HG03460 (cell line): ENCODE measurements around the gene MAGOHB.
"Not testable (repeated sequence)": the region's sequence is repeated elsewhere in the genome, so short reads cannot be mapped to it uniquely, and the experiment has no call there.

Source experiments
- ATAC-seq: cut with Tn5 transposase; IDR thresholded peaks from one replicate; pipeline ENCODE4 v1.9.1; 2021; ENCODE audit not compliant: unreplicated experiment

Gene MAGOHB

DNA sequence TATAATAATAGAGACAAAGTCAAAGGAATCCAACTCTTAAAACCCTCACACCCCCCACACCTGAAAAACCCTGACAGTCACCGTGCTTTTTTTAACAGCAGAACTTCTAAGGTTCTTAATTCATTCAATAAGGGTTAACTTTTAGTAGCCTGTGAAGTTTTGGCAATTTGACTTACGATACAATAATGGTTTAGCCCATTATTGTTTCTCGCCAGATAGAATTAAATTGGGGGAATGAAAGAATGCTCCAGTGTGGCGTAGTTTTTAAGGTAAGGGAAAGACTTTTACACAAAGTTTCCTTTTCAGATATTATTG is 604 bp upstream of the MAGOHB start:
- ATAC-seq: no peak

DNA sequence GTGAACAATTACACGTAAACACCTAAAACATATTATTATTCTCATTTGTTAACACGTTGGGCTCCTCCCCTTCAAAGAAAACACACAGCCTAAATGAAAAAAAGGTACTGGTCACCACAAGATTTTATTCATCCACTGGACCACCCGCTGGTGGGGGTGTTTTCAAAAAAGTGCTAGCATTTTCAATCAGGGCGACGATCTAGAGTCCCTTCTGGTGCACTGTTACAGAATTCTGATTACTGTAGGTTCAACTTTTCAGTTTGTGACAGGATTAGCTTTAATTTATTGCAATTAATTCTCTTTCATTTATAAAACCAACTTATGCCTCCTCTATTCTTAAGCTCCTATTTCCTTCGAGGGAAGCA is 443 bp downstream of the MAGOHB start:
- peak; percentile 19 for ATAC-seq

DNA sequence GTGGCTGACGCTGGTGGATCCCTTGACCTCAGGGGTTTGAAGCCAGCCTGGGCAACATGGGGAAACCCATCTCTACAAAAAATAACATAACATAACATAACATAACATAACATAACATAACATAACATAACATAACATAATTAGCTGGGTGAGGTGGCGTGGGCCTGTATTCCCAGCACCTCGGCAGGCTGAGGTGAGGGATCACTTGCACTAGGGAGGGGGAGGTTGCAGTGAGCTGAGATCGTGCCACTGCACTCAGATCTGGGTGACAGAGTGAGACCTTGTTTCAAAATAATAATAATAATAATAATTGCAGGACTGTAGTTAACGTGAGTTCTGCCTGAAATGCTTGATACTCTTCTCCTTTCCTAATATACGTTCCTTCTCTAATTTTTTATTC is 1.3 kb downstream of the MAGOHB start:
- no peak for ATAC-seq

DNA sequence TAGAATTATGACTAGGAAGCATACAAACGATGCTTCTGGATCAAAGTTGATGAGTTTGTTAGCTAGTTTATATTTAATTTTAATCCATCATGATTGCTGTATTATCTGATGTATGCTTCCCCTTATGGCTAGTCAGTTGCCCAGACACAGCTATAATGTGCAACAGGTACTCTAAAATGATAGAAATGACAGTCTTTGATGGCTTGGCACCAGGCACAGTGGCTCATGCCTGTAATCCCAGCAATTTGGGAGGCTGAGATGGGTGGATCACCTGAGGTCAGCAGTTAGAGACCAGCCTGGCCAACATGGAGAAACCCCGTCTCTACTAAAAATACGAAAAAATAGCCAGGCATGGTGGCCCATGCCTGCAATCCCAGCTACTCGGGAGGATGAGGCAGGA is 2.2 kb downstream of the MAGOHB start:
- ATAC-seq: not testable (repeated sequence)

DNA sequence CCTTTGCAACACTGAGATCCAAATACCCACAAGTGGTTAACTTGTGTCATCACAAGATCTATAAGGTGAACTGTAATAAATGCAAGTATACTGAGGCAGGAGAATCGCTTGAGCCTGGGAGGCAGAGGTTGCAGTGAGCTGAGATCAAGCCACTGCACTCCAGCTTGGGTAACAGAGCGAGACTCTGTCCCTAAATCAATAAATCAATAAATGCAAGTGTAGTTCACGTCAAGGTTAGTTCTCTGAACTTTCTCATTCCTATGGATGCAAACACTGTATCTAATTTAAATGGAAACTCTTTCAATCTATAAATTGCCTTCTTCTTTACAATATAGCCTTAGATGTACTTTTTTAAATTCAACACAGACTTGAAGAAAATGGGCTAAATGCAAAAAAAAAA is 3.2 kb downstream of the MAGOHB start:
- ATAC-seq: no peak

DNA sequence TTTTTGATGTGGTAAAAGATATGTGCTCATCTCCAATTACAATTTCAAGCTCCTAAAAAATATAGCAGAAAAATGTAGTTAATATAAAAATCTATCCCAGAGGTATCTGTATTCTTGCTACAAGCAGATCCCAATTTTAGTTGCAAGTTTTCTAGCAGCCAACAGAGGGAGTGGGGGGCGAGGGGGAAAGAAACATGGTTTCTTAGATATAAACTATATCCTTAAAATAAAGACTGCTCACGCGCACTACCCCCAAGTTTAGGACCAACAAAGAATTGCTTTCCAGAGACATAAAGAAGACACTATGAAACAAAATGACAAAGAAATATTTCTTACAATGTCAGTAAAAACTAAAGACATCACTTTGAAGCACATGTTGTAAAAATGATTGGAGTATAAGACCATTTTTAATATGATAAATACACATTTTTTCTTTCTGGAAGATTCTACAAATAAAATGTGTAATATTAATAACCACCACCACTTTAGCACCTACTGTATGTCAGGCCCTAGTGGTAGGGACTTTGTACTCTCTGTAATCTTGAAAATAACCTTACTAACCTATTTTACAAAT is 5.4 kb downstream of the MAGOHB start:
- no peak for ATAC-seq

DNA sequence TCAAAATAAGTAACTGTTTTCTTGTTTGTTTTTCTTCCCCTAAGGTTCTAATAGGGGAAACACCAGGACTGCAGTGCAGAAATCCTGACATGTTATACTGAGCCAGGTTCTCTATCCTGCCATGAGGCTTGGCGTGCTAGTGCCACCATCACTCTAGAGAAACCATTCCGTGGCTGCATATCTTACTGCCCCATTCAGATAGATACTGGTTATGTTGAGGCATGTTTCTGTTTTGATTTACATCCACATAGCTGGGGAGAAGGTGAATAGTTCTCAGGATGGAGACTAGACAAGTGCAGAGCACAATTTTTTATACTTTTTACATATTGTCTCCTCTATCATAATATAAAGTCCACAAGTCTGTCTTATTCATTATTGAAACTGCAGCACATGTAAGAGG is 11.5 kb downstream of the MAGOHB start:
- no peak for ATAC-seq

DNA sequence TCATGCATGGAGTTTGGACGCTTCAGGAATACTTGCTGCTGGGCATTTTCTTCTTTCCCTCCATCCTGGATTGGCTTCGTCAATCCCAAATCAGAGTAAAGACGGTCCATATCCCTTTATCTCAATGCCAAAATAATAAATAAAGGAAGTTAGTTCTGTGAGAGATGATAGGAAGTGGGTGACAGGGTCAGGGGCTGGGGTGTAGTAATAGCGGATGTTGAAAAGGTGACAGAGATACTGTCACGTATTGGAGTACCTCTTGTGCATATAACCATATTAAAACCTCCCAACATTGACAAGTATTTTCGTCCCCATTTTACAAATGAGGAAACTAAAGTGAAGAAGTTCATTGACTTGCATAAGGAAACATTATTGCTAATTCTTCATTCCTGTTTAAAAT is 12.4 kb downstream of the MAGOHB start:
- ATAC-seq: no peak

DNA sequence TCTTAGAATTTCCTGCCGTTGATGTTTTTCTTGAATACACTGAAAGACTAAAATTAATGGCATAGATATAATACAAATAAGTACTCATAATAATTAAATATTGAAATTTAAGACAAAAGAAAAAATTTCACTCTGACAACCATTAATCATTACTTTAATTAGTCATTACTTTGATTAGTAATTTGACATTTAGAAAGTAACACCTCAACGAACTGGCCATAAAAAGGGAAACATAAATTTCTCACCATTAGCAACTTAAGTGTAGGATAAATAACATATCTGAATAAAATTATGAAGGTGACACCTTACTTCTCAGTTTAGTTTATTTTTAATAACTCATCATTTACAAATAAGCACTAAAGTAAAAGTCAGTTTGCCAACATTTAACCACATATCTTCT is 17.5 kb downstream of the MAGOHB start:
- no peak for ATAC-seq

DNA sequence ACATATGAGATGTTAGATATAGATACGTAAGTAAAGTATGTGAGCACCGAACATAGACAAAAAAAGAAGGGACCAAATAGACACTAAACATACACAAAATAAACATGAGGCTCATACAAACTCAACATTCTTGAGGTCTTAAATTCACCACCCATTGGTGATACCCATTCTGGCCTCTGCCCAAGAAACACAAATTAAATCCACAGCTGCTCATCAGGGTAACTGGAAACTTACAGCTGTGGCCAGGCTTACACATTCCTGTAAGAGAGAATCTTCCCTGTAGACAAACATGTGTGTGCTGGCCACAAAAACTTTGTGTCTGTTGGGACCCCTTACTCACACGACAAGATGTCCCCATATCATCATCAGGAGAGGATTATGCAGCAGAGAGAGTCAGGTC is 22.4 kb downstream of the MAGOHB start:
- ATAC-seq: no peak

DNA sequence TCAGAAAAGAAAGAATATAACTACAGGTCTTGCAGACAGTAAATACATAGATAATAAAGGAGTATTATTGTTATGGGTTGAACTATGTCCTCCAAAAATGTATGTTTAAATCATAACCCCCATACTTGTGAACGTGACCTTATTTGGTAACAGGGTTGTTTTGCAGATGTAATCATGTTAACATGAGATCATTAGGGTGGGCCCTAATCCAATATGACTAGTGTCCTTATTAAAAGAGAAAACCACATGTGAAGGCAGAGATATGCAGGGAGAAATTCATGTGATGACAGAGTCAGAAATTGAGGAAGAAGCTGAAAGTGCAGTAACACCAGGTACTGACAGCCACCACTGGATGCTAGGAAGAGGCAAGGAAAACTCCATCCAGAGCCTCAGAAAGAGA is 29.0 kb downstream of the MAGOHB start:
- no peak for ATAC-seq

DNA sequence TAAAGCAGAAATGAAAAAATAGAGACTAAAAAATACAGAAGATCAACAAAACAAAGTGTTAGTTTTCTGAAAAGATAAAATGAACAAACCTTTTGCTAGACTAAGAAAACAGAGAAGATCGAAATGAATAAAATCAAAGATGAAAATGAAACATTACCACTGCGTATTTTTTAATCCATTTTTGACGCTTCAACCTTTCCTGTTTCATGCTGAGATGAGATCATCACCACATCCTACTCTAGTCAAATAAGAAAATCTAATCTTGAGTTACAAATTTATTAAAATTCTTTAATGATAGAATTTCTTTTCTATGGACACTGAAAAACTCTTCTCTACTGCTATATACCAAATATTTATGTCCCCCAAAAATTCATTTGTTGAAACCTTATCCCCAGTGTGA is 30.7 kb downstream of the MAGOHB start:
- ATAC-seq: no peak

DNA sequence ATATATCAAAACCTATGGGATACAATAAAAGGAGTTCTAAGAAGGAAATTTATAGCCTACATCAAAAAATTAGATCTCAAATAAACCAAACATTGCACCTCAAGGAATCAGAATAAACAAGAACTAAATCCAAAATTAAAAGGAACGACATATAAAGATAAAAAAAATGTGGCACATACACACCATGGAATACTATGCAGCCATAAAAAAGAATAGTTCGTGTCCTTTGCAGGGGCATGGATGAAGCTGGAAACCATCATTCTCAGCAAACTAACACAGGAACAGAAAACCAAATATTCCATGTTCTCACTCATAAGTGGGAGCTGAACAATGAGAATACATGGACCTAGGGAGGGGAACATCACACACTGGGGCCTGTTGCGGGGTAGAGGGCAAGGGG is 31.3 kb downstream of the MAGOHB start:
- not testable (repeated sequence) for ATAC-seq

DNA sequence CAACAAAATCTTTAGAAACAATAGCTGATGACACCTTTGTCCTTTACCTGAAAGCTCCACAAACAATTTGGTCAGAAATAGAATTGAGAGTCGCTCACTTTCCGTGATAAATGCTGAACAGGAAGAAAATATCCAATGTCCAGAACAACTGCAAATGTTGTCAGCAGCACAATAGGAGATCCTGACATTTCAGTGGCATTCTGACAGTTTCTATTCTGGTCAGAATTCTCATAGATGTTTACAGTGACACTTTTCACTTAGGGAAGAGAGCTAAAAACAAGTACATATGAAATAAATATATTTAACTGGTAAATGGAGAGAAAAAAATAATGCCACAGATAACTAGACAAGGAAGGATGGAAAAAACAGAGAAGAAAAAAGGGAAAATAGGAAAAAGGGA is 39.1 kb downstream of the MAGOHB start:
- ATAC-seq: no peak

DNA sequence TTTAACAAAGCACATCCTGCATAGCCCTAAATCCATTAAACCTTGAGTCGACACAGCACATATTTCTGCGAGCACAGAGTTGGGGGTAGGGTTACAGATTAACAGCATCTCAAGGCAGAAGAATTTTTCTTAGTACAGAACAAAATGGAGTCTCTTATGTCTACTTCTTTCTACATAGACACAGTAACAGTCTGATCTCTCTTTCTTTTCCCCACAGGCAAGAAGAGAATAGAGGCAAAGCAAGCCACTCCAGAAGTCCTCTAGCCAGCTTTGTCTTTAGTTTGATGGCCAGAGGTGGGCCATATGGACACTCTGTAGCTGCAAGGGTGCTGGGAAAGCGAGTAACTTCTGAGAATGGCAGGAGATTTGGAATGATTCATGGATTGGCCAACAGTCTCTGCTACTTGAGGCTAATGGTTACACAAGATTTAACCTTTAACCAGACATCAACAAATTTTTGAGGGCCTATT is 41.4 kb downstream of the MAGOHB start:
- not testable (repeated sequence) for ATAC-seq

DNA sequence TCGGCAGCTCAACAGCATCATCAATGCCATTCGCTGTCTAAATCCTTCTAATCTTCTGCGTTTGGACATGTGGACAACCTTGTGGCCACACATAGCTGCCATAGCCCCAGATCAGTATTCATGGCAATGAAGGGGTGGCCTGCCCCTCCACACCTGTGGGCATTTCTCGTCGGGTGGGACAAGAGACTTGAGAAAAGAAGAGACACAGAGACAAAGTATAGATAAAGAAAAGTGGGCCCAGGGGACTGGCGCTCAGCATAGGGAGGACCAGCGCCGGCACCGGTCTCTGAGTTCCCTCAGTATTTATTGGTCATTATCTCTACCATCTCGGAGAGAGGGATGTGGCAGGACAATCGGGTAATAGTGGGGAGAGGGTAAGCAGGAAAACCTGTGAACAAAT is 42.3 kb downstream of the MAGOHB start:
- ATAC-seq: no peak

DNA sequence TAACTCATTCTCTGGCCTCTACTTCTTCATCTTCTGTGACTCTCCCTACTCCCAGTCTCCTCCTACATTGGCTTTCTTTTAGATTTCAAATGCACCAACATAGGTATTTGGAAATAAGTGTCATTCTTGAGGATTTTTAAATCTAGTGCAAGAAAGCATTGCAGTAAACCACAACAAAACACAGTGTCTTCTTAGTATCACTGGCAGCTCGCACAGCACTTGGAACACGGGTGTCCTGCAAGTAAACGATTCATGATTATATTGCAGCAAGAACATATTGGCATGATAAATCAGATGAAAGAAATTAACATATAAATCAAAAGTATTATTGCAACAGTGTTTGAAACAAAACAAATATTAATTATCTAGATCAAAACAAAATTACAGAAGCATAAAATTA is 45.6 kb downstream of the MAGOHB start:
- ATAC-seq: no peak

DNA sequence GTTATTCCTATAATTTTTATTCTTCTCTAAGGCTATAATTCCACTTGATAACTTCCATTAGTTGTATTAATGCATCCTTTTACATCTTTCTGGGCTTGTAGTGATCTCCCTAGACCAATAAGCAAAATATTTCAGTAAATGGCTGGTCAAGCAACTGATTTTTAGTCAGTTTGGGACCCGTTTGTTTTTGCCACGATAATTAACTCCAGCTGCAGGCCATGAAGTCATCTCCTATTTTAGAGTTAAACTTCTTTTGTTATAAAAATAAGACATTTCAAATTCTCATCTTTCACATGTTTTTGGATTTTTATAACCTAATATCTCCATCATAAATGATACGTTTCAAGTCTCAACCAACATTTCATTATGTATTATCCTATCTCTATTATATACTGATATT is 49.4 kb downstream of the MAGOHB start:
- no peak for ATAC-seq

DNA sequence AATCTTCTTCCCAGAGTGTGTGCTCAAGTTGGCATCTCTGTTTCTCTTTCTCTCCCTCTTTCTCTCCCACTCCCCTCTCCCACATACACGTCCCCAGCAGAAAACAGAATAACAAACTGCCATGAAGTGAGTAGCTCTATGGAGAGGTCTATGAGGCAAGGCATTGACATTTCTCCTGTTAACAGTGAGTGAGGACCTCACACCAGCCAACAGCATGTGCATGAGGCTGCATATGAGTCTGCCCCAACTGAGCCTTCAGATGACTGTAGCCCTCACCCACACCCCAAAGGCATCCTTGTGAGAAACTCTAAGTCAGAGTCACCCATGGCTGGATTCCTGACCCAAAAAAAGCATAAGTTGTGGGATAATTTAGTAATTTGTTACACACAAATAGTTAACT is 50.4 kb downstream of the MAGOHB start:
- ATAC-seq: no peak

DNA sequence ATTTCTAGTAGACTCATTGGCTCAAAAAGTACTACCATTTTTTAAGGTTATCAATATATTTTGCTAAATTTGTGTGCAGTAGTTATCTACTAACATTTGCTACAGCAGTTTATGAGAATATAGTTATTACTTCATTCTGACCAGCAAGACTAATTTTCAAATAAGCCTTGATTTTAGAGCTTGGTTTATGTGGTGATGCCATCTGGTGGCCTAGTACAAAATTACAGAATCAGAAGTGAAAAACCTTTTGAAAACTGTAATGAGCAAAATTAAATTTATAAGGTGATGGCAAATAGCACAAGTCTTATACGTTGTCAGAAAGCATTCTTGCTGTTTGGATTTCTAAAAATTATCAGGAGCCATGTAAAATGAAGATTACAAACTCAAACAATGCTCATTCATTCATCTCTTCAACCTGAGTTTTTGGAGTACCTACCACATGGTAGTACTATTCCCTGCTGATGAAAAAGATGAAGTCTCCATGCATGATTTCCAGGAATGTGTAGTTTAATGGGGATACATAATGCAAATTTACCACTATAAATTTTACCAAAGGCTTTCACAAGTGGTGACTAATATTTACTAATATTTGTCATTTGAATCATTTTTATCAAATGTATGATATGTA is 51.0 kb downstream of the MAGOHB start:
- no peak for ATAC-seq

DNA sequence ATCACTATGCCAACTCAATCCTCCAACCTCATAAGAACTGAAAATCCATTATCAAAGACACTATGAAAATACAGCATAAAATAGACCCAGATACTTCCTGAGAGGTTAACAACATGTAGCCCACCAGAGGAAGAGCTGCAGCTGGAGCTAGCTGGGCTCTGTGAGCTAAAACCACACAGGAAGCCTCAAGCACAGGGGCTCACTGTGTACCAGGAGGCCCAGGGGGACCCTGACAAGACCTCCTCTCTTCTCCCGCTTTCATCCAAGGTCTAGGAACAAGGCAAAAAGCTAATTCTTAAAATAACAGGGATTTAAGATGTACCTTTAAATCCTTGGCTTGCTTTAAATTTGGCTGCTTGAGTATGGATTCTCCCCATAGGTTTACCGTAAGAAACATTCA is 54.2 kb downstream of the MAGOHB start:
- ATAC-seq: no peak

DNA sequence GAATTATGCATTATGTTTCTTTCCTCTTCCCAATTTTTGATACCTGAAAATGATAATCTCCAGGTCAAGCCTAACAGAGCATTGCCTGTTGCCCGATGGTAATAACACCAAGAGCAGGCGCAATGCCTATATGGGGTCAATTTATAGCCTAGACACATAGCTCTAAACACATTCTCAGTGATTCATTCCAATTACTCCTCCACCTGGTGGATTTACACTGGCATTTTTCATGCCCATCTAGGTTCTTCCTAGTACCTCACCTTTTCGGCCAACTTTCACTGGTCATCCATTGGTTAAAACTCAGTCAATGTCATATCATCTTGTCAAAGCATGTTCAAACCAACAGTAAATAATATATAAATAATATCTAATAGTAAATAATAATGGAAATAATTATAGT is 54.6 kb downstream of the MAGOHB start:
- no peak for ATAC-seq

DNA sequence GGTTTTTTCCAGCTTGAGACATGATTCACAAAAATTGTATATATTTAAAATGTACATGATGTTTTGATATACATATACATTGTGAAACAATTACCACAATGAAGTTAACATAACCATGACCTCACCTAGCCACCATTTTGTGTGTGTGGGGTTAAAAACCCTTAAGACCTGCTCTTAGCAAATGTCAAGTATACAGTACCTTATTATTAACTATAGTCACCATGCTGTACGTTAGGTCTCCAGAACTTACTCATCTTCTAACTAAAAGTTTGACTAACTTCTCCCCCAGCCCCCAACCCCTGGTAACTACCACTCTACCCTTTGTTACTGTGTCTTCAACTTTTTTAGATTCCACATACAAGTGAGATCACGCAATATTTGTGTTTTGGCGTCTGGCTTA is 55.1 kb downstream of the MAGOHB start:
- ATAC-seq: no peak
